HepG2 (cell line): ENCODE measurements around the gene SLC25A20. TPM values are rescaled to one million over a fixed set of nuclear protein-coding genes. Genes with fewer than 3 reads are reported as not detected.

Experiments used
- AHR ChIP-seq: IDR thresholded peaks from 2 replicates; pipeline ENCODE4 v1.6.1; 2018; ENCODE audit warnings: missing genetic modification reagents, missing compliant biosample characterization
- GATA4 ChIP-seq: sonication (generic); IDR thresholded peaks from 2 replicates; pipeline ENCODE4 v1.6.1; 2016; ENCODE audit warnings: antibody characterized with exemption, low read depth, borderline replicate concordance
- MXD4 ChIP-seq: IDR thresholded peaks from 2 replicates; pipeline ENCODE4 v1.6.1; 2016; ENCODE audit warnings: mild to moderate bottlenecking, missing biosample characterization, missing genetic modification reagents
- ZNF30 ChIP-seq: sonication (generic); formaldehyde crosslinking; IDR thresholded peaks from 2 replicates; pipeline ENCODE4 v1.5.0; 2020; ENCODE audit warnings: mild to moderate bottlenecking, missing genetic modification reagents
- ZNF333 ChIP-seq: sonication (generic); formaldehyde crosslinking; IDR thresholded peaks from 2 replicates; pipeline ENCODE4 v1.4.0; 2020; ENCODE audit warnings: mild to moderate bottlenecking, missing genetic modification reagents, borderline replicate concordance
- ZNF431 ChIP-seq: sonication (generic); formaldehyde crosslinking; IDR thresholded peaks from 2 replicates; pipeline ENCODE4 v1.9.0; 2022; ENCODE audit warnings: missing genetic modification reagents, low read depth, mild to moderate bottlenecking, borderline replicate concordance
- ZNF44 ChIP-seq: sonication (generic); formaldehyde crosslinking; IDR thresholded peaks from 2 replicates; pipeline ENCODE4 v1.5.1; 2020; ENCODE audit warnings: mild to moderate bottlenecking, missing genetic modification reagents
- ZNF746 ChIP-seq: sonication (generic); formaldehyde crosslinking; IDR thresholded peaks from 2 replicates; pipeline ENCODE4 v1.8.0; 2022; ENCODE audit warnings: mild to moderate bottlenecking, missing genetic modification reagents
- ZNF788 ChIP-seq: sonication (generic); formaldehyde crosslinking; IDR thresholded peaks from 2 replicates; pipeline ENCODE4 v1.5.0; 2020; ENCODE audit warnings: mild to moderate bottlenecking, missing genetic modification reagents, borderline replicate concordance
- ZNF792 ChIP-seq: IDR thresholded peaks from 2 replicates; pipeline ENCODE4 v1.6.1; 2016
- polyA plus RNA-seq, 8 experiments: library from polyadenylated mRNA; depleted of rRNA in 3 of 8; stranded (reverse) in 7 of 8; unstranded in 1 of 8; fragments of >200 nt; fragmentation: Illumina TruSeq in 4 of 8; extraction: Trizol in 4 of 8; gene quantifications; 2 replicates each; pipeline versions ENCODE4 v1.2.1 to v1.2.3, GENCODE V29; 2011 to 2016; ENCODE audit warnings: low read depth in 4 of 8, missing spikeins in 1 of 8, mixed read lengths in 1 of 8; ENCODE audit not compliant: insufficient read depth in 1 of 8
- total RNA-seq, 5 experiments: library from RNA; depleted of rRNA; stranded (reverse); fragments of >200 nt; fragmentation: Illumina TruSeq; extraction: Trizol; gene quantifications; 2 replicates each; pipeline ENCODE4 v1.2.3, GENCODE V29; 2016; ENCODE audit warnings: low read depth in 1 of 5
- TF ChIP-seq, protein P1 (sequence below): sonication (generic); formaldehyde crosslinking; IDR thresholded peaks from 2 replicates; pipeline ENCODE4 v1.5.0; 2020; ENCODE audit warnings: mild to moderate bottlenecking, missing genetic modification reagents
- TF ChIP-seq, protein P2 (sequence below): sonication (generic); formaldehyde crosslinking; IDR thresholded peaks from 2 replicates; pipeline ENCODE4 v1.4.0; 2020; ENCODE audit warnings: mild to moderate bottlenecking, low read depth, missing genetic modification reagents
- TF ChIP-seq, protein P3 (sequence below): sonication (generic); formaldehyde crosslinking; conservative IDR thresholded peaks from 2 replicates; pipeline ENCODE4 v1.8.0; 2022; ENCODE audit warnings: mild to moderate bottlenecking, moderate library complexity, missing genetic modification reagents
- TF ChIP-seq, protein P4 (sequence below): sonication (generic); formaldehyde crosslinking; IDR thresholded peaks from 2 replicates; pipeline ENCODE4 v1.5.0; 2020; ENCODE audit warnings: missing genetic modification reagents, mild to moderate bottlenecking, borderline replicate concordance
- TF ChIP-seq, protein P5 (sequence below): sonication (generic); formaldehyde crosslinking; IDR thresholded peaks from 2 replicates; pipeline ENCODE4 v1.5.0; 2020; ENCODE audit warnings: mild to moderate bottlenecking, missing genetic modification reagents, moderate library complexity

Gene SLC25A20
- total and polyA plus RNA-seq, 2 of the 13 experiments (the other 11 are each of a cell fraction or from before 2014, with no cell fraction given) = 21.1 to 26.6 TPM

DNA sequence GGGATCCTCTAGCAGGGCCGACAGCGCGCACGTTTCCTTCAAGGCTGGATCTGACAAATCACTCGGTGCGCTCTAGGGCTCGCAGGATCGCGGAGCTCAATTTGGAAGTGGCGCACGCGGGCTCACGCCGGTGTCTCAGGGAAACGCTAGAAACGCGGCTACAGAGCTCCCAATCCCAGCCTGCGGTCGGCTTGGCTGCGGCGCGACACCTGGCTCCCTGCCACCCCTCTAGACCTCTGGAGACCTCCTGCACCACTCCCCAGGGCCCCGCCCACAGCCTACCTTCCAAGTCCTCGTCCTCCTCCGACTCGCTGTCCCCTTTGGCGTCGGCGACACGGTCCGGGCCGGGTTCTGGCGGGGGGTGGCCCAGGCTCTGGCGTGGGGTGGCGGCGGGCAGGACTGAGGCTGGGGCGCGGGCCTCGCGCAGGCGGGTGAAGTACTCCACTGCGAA lies 51.6 kb downstream of the SLC25A20 start (continued):
- TF ChIP-seq, protein P1, sequence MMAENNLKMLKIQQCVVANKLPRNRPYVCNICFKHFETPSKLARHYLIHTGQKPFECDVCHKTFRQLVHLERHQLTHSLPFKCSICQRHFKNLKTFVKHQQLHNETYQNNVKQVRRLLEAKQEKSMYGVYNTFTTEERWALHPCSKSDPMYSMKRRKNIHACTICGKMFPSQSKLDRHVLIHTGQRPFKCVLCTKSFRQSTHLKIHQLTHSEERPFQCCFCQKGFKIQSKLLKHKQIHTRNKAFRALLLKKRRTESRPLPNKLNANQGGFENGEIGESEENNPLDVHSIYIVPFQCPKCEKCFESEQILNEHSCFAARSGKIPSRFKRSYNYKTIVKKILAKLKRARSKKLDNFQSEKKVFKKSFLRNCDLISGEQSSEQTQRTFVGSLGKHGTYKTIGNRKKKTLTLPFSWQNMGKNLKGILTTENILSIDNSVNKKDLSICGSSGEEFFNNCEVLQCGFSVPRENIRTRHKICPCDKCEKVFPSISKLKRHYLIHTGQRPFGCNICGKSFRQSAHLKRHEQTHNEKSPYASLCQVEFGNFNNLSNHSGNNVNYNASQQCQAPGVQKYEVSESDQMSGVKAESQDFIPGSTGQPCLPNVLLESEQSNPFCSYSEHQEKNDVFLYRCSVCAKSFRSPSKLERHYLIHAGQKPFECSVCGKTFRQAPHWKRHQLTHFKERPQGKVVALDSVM (CRISPR knock-in tag) = 0 out of 2 replicates have a peak, but pooled peaks have one; percentile 56
- TF ChIP-seq ZNF30 (peak; percentile 54; the same call in 1 of the 2 replicates), ZNF792 (CRISPR knock-in tag) (no peak; the same call in 1 of the 2 replicates), ZNF44 (CRISPR knock-in tag) (peak; percentile 56), MXD4 (CRISPR knock-in tag) (peak; percentile 55; the same call in 1 of the 2 replicates), GATA4 (no peak), ZNF333 (CRISPR knock-in tag) (peak; percentile 17; the same call in 1 of the 2 replicates), ZNF788 (CRISPR knock-in tag) (0 out of 2 replicates have a peak, but pooled peaks have one; percentile 33), AHR (peak; percentile 35; the same call in 1 of the 2 replicates), ZNF431 (CRISPR knock-in tag) (no peak), ZNF746 (CRISPR knock-in tag) (0 out of 2 replicates have a peak, but pooled peaks have one; percentile 12)
- TF ChIP-seq, protein P2, sequence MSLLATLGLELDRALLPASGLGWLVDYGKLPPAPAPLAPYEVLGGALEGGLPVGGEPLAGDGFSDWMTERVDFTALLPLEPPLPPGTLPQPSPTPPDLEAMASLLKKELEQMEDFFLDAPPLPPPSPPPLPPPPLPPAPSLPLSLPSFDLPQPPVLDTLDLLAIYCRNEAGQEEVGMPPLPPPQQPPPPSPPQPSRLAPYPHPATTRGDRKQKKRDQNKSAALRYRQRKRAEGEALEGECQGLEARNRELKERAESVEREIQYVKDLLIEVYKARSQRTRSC (CRISPR knock-in tag) = peak; percentile 7; the same call in 1 of the 2 replicates
- TF ChIP-seq, protein P3, sequence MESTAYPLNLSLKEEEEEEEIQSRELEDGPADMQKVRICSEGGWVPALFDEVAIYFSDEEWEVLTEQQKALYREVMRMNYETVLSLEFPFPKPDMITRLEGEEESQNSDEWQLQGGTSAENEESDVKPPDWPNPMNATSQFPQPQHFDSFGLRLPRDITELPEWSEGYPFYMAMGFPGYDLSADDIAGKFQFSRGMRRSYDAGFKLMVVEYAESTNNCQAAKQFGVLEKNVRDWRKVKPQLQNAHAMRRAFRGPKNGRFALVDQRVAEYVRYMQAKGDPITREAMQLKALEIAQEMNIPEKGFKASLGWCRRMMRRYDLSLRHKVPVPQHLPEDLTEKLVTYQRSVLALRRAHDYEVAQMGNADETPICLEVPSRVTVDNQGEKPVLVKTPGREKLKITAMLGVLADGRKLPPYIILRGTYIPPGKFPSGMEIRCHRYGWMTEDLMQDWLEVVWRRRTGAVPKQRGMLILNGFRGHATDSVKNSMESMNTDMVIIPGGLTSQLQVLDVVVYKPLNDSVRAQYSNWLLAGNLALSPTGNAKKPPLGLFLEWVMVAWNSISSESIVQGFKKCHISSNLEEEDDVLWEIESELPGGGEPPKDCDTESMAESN = no peak; the same call in 1 of the 2 replicates
- TF ChIP-seq, protein P4, sequence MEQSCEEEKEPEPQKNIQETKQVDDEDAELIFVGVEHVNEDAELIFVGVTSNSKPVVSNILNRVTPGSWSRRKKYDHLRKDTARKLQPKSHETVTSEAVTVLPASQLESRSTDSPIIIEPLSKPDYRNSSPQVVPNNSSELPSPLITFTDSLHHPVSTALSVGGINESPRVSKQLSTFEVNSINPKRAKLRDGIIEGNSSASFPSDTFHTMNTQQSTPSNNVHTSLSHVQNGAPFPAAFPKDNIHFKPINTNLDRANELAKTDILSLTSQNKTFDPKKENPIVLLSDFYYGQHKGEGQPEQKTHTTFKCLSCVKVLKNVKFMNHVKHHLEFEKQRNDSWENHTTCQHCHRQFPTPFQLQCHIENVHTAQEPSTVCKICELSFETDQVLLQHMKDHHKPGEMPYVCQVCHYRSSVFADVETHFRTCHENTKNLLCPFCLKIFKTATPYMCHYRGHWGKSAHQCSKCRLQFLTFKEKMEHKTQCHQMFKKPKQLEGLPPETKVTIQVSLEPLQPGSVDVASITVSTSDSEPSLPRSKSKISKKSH (CRISPR knock-in tag) = 0 out of 2 replicates have a peak, but pooled peaks have one; percentile 32
- TF ChIP-seq, protein P5, sequence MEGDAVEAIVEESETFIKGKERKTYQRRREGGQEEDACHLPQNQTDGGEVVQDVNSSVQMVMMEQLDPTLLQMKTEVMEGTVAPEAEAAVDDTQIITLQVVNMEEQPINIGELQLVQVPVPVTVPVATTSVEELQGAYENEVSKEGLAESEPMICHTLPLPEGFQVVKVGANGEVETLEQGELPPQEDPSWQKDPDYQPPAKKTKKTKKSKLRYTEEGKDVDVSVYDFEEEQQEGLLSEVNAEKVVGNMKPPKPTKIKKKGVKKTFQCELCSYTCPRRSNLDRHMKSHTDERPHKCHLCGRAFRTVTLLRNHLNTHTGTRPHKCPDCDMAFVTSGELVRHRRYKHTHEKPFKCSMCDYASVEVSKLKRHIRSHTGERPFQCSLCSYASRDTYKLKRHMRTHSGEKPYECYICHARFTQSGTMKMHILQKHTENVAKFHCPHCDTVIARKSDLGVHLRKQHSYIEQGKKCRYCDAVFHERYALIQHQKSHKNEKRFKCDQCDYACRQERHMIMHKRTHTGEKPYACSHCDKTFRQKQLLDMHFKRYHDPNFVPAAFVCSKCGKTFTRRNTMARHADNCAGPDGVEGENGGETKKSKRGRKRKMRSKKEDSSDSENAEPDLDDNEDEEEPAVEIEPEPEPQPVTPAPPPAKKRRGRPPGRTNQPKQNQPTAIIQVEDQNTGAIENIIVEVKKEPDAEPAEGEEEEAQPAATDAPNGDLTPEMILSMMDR = 0 out of 2 replicates have a peak, but pooled peaks have one; percentile 20
